Coronary artery (tissue), 2 donors: ENCODE results near the gene DGKD.
A peak's percentile ranks its signal among the peaks of the same experiment; 100 is the strongest.
"Not testable (repeated sequence)": the region's sequence is repeated elsewhere in the genome, so short reads cannot be mapped to it uniquely, and the experiment has no call there.

ENCODE experiments used
- DNase-seq: peaks from one replicate; pipeline ENCODE4 v3.0.0-alpha.2; 2017; ENCODE audit warnings: low spot score
- H3K27ac ChIP-seq, 2 donors: fragments of 200-600 bp; sonication (generic); one replicate each; pipeline ENCODE4 v1.5.1; 2016 to 2019
- H3K4me3 ChIP-seq: fragments of 200-600 bp; sonication (generic); 2 replicates; pipeline ENCODE4 v1.5.1; 2016; ENCODE audit warnings: mild to moderate bottlenecking, moderate library complexity
- CTCF ChIP-seq: fragments of 200-600 bp; sonication (generic); IDR thresholded peaks from one replicate; pipeline ENCODE4 v1.5.1; 2019; ENCODE audit warnings: antibody characterized with exemption

Gene DGKD

GRCh38 chr2:233328922-233329321, 25.4 kb upstream of the DGKD start:
- Histone ChIP-seq H3K27ac (no peak overlapping the region), H3K4me3 (no peak overlapping the region)
- DNase-seq, result no peak
- TF ChIP-seq CTCF, result no peak

GRCh38 chr2:233329489-233330135, 24.7 kb upstream of the DGKD start:
- no peak for DNase-seq
- Histone ChIP-seq H3K4me3 (no peak overlapping the region), H3K27ac (no peak overlapping the region)
- TF ChIP-seq CTCF, result no peak

- no peak for TF ChIP-seq CTCF
- Histone ChIP-seq H3K4me3 (no peak overlapping the region), H3K27ac (peak overlapping the region in 1 of 2 donors; percentile 79)
- no peak for DNase-seq
Measured at GRCh38 chr2:233331536-233331935, 22.8 kb upstream of the DGKD start.

DNA sequence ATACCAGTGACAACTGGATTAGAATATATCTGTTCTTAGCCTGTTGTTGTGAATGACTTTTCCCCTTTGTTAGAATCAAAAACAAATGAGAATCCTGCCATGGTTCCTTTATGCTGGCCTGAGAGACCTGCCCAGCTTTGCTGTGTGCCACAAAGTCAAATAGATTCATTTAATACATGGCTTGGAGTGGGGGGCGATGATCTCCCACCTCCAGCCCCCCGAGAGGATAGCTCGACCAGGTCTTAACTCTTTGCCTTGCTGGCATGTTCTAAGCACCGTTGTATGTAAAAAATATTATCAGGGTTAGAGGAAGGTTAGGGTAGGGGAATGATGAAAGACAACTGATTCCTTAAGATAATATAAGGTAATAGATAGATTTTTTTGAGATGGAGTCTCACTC, 22.2 kb upstream of the DGKD start:
- peak overlapping the region in 1 of 2 donors; percentile 75 for H3K27ac ChIP-seq
- DNase-seq, result no peak
- no peak for TF ChIP-seq CTCF
- no peak overlapping the region for H3K4me3 ChIP-seq

GRCh38 chr2:233334915-233335314, 19.4 kb upstream of the DGKD start:
- H3K4me3 ChIP-seq, result no peak overlapping the region
- H3K27ac ChIP-seq, result no peak overlapping the region
- DNase-seq, result no peak
- no peak for TF ChIP-seq CTCF

DNA sequence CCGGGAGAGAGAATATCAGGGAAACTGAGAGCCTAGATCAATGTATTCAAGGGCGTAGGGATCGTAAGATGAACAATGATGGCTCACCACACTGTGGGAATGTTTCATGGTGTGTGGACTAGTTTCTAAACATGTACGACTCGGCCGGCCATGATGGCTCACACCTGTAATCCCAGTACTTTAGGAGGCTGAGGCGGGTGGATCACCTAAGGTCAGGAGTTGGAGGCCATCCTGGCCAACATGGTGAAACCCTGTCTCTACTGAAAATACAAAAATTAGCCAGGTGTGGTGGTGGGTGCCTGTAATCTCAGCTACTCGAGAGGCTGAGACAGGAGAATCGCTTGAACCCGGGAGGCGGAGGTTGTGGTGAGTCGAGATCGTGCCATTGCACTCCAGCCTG, 18.2 kb upstream of the DGKD start:
- H3K27ac ChIP-seq, H3K4me3 ChIP-seq, DNase-seq: not testable (repeated sequence)

DNA sequence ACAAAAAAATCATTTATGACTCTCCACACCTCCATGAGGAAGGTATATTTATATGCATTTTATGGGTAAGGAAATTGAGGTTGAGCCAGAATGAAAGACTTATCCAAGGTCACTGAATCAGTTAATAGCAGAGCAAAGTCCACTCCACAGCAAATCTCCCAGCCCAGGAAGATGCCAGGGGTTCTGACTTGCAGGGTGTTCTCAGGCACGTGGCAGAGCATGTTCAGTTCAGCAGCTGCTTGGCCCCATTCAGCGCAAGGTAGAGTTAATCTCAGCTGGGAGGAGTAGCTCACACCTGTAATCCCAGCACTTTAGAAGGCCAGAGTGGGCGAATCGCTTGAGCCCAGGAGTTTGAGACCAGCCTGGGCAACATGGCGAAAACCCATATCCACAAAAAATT, 17.8 kb upstream of the DGKD start:
- Histone ChIP-seq H3K4me3 (no peak overlapping the region), H3K27ac (no peak overlapping the region)
- DNase-seq, result no peak
- TF ChIP-seq CTCF, result no peak
